Hepatocyte (in vitro differentiated cells): ENCODE data around the gene ROBO1. TPM values are rescaled to one million over a fixed set of nuclear protein-coding genes. Genes with fewer than 3 reads are reported as not detected.

Source experiments
- DNase-seq: peaks from one replicate; pipeline ENCODE4 v3.0.0-alpha.2; 2016; ENCODE audit warnings: low spot score
- H2AFZ ChIP-seq: fragments of 200-600 bp; sonication (generic); 2 replicates; pipeline ENCODE4 v1.6.0; 2016; ENCODE audit warnings: antibody characterized with exemption, mild to moderate bottlenecking
- H3K27ac ChIP-seq: fragments of 200-600 bp; sonication (generic); 2 replicates; pipeline ENCODE4 v1.5.1; 2016; ENCODE audit warnings: mild to moderate bottlenecking
- H3K27me3 ChIP-seq: fragments of 200-600 bp; sonication (generic); 2 replicates; pipeline ENCODE4 v1.6.1; 2016
- H3K36me3 ChIP-seq: fragments of 200-600 bp; sonication (generic); replicated peaks from 2 replicates; pipeline ENCODE4 v1.5.1; 2016; ENCODE audit warnings: low read depth; ENCODE audit not compliant: insufficient read depth
- H3K4me1 ChIP-seq: fragments of 200-600 bp; sonication (generic); 2 replicates; pipeline ENCODE4 v1.5.1; 2016; ENCODE audit warnings: mild to moderate bottlenecking, moderate library complexity; ENCODE audit not compliant: insufficient read depth
- H3K4me2 ChIP-seq: fragments of 200-600 bp; sonication (generic); 2 replicates; pipeline ENCODE4 v1.6.0; 2016
- H3K4me3 ChIP-seq: fragments of 200-600 bp; sonication (generic); 2 replicates; pipeline ENCODE4 v1.5.1; 2016; ENCODE audit warnings: mild to moderate bottlenecking
- H3K79me2 ChIP-seq: fragments of 200-600 bp; sonication (generic); 2 replicates; pipeline ENCODE4 v1.6.0; 2017; ENCODE audit warnings: mild to moderate bottlenecking
- H3K9me2 ChIP-seq: fragments of 200-600 bp; sonication (generic); replicated peaks from 2 replicates; pipeline ENCODE4 v1.6.0; 2017; ENCODE audit warnings: mild to moderate bottlenecking; ENCODE audit not compliant: insufficient read depth
- H3K9me3 ChIP-seq: fragments of 200-600 bp; sonication (generic); 2 replicates; pipeline ENCODE4 v1.5.1; 2016; ENCODE audit warnings: low read depth, mild to moderate bottlenecking
- H4K20me1 ChIP-seq: fragments of 200-600 bp; sonication (generic); 2 replicates; pipeline ENCODE4 v1.6.0; 2016; ENCODE audit warnings: mild to moderate bottlenecking; ENCODE audit not compliant: insufficient read depth, poor library complexity, severe bottlenecking
- EZH2 ChIP-seq: fragments of 200-600 bp; sonication (generic); IDR thresholded peaks from 2 replicates; pipeline ENCODE4 v1.6.1; 2016; ENCODE audit warnings: antibody characterized with exemption, mild to moderate bottlenecking, borderline replicate concordance
- EZH2phosphoT487 ChIP-seq: fragments of 200-600 bp; sonication (generic); IDR thresholded peaks from one replicate; pipeline ENCODE4 v1.6.1; 2018; ENCODE audit warnings: antibody characterized with exemption, mild to moderate bottlenecking, low read depth, moderate library complexity; ENCODE audit not compliant: unreplicated experiment, severe bottlenecking
- WGBS: methylation state at CpG from one replicate; pipeline ENCODE4 v1.1.6; 2016; ENCODE audit warnings: low lambda C conversion rate; ENCODE audit errors: missing lambda C conversion rate; 5-methylcytosine and 5-hydroxymethylcytosine counted together
- polyA plus RNA-seq: library from polyadenylated mRNA; unstranded; fragments of >200 nt; fragmentation: Nextera tagmentation; extraction: Ambion mirVana; gene quantifications from 2 replicates; pipeline ENCODE4 v1.2.1, GENCODE V29; 2016
- total RNA-seq: library from RNA; depleted of rRNA; stranded (reverse); fragments of >200 nt; gene quantifications from 2 replicates; pipeline ENCODE4 v1.2.3, GENCODE V29; 2014
- TF ChIP-seq, protein P1 (sequence below): fragments of 200-600 bp; sonication (generic); IDR thresholded peaks from 2 replicates; pipeline ENCODE4 v1.5.1; 2016; ENCODE audit warnings: antibody characterized with exemption, mild to moderate bottlenecking; ENCODE audit not compliant: poor library complexity

Gene ROBO1
- total and polyA plus RNA-seq, 2 experiments from 2014 or later, result 13.6 to 44.3 TPM

DNA sequence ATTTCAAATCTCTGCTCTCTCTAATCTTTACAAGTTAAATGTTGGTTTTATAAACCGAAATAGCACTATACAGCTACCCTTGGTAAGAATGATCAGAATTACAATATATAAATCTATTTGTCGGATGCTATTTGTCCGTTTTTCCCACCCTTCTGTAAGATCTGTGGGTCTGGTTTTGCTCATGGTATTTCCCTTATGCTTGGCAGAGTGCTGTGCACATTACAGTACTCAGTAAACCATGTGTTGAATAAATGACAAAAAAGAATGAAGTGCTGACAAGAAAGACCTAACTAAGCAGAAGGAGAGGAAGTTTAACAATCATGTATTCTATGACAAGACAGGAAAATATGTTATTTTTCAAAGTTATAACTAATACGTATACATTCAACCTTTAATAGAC is 827.2 kb downstream of the ROBO1 start:
- no peaks in the 10 kb centered on the region for H3K9me2 ChIP-seq
- no peak for TF ChIP-seq EZH2
- TF ChIP-seq, protein P1, sequence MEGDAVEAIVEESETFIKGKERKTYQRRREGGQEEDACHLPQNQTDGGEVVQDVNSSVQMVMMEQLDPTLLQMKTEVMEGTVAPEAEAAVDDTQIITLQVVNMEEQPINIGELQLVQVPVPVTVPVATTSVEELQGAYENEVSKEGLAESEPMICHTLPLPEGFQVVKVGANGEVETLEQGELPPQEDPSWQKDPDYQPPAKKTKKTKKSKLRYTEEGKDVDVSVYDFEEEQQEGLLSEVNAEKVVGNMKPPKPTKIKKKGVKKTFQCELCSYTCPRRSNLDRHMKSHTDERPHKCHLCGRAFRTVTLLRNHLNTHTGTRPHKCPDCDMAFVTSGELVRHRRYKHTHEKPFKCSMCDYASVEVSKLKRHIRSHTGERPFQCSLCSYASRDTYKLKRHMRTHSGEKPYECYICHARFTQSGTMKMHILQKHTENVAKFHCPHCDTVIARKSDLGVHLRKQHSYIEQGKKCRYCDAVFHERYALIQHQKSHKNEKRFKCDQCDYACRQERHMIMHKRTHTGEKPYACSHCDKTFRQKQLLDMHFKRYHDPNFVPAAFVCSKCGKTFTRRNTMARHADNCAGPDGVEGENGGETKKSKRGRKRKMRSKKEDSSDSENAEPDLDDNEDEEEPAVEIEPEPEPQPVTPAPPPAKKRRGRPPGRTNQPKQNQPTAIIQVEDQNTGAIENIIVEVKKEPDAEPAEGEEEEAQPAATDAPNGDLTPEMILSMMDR, result no peak
- TF ChIP-seq EZH2phosphoT487, result no peak
- no peaks in the 10 kb centered on the region for H3K4me1 ChIP-seq
- 91% methylated on average over 4 of the region's 4 CpGs for WGBS
- peaks cover 18% of the 10 kb centered on the region for H3K79me2 ChIP-seq
- H3K9me3 ChIP-seq, result no peaks in the 10 kb centered on the region
- no peak overlapping the region for H3K4me3 ChIP-seq
- no peaks in the 10 kb centered on the region for H3K27me3 ChIP-seq
- no peak overlapping the region for H3K4me2 ChIP-seq
- no peak for DNase-seq
- H3K36me3 ChIP-seq, result no peaks in the 10 kb centered on the region
- H2AFZ ChIP-seq, result no peak overlapping the region
- H4K20me1 ChIP-seq, result no peaks in the 10 kb centered on the region
- no peak overlapping the region for H3K27ac ChIP-seq

DNA sequence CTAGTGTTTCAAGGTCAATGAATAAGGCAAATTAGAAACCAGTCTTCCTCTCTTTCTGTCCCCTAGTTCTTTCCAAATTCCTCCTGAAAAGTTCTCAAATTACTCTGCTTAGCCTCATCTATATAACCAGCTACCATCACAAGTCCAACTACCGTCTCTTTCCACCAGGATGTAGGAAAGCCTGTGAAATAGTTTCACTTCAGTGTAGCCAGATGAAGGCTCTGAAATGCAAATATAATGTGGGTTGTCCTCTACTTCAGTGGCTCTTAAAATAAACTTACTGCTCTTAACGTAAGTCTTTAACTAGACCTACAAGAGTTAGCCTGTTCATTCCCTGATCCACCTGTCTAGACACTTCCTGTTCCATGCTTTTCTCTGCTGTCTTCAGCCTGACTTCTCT is 827.7 kb downstream of the ROBO1 start:
- H3K27me3 ChIP-seq, result no peaks in the 10 kb centered on the region
- H2AFZ ChIP-seq, result no peak overlapping the region
- no peaks in the 10 kb centered on the region for H3K4me1 ChIP-seq
- H3K9me3 ChIP-seq, result no peaks in the 10 kb centered on the region
- 85% methylated on average over 2 of the region's 2 CpGs for WGBS
- TF ChIP-seq, protein P1, result no peak
- TF ChIP-seq EZH2 (no peak), EZH2phosphoT487 (no peak)
- H3K36me3 ChIP-seq, result no peaks in the 10 kb centered on the region
- H3K27ac ChIP-seq, result no peak overlapping the region
- no peak overlapping the region for H3K4me3 ChIP-seq
- H3K9me2 ChIP-seq, result no peaks in the 10 kb centered on the region
- no peak for DNase-seq
- no peak overlapping the region for H3K4me2 ChIP-seq
- H3K79me2 ChIP-seq, result peaks cover 16% of the 10 kb centered on the region
- H4K20me1 ChIP-seq, result no peaks in the 10 kb centered on the region

DNA sequence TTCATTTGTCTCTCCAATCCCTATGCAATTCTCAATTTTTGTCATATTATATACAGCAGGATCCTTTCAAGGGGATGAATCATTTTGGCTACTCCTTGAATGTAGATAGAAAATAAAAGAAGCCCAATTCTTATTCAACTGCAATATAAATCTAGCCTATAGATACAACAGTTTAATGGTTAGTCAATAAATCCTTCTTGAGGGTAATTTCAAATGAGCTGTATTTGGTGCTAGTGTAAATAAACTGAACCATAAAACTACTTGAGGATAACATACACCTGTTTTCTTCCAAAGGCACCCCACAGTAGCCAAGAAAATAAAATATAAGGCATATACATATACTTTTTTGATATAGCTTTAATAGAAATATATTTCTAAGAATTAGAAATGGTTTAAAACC is 830.3 kb downstream of the ROBO1 start:
- no peaks in the 10 kb centered on the region for H3K4me1 ChIP-seq
- H3K27ac ChIP-seq, result no peak overlapping the region
- H4K20me1 ChIP-seq, result no peaks in the 10 kb centered on the region
- H3K27me3 ChIP-seq, result no peaks in the 10 kb centered on the region
- no peak overlapping the region for H3K4me3 ChIP-seq
- no peak overlapping the region for H2AFZ ChIP-seq
- H3K4me2 ChIP-seq, result no peak overlapping the region
- no peaks in the 10 kb centered on the region for H3K9me2 ChIP-seq
- H3K36me3 ChIP-seq, result no peaks in the 10 kb centered on the region
- H3K79me2 ChIP-seq, result peaks cover 28% of the 10 kb centered on the region
- no peak for DNase-seq
- TF ChIP-seq EZH2phosphoT487 (no peak), EZH2 (no peak)
- H3K9me3 ChIP-seq, result no peaks in the 10 kb centered on the region

DNA sequence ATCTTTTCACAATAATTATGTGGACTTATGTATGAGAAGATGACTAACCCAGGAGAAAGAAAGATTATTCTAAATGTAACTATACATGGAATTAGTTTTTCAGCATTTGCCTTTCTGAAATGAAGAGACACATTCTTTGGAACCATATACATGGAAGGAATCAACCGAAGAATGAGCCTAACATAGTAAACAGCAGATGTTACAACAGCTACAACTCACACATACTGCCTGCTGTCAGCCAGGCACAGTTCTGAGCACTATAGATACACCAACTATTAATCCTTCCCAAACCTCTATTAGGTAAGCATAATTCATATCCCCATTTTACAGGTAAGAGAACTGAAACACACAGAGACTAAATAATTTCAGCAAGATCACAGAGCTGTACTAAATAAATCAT is 840.0 kb downstream of the ROBO1 start:
- H3K27me3 ChIP-seq, result no peaks in the 10 kb centered on the region
- DNase-seq, result no peak
- no peak overlapping the region for H2AFZ ChIP-seq
- no peak overlapping the region for H3K4me3 ChIP-seq
- H3K36me3 ChIP-seq, result no peaks in the 10 kb centered on the region
- H3K79me2 ChIP-seq, result peaks cover 18% of the 10 kb centered on the region
- H3K9me2 ChIP-seq, result no peaks in the 10 kb centered on the region
- H3K27ac ChIP-seq, result no peak overlapping the region
- no peaks in the 10 kb centered on the region for H3K9me3 ChIP-seq
- no peak for TF ChIP-seq EZH2
- TF ChIP-seq, protein P1, result no peak
- TF ChIP-seq EZH2phosphoT487, result no peak
- H3K4me1 ChIP-seq, result no peaks in the 10 kb centered on the region
- WGBS, result 90% methylated on average over 1 of the region's 1 CpG
- no peaks in the 10 kb centered on the region for H4K20me1 ChIP-seq
- H3K4me2 ChIP-seq, result no peak overlapping the region
